ENCODE data around the gene ABCA13.

The ABCA13 gene

GRCh38 chr7:48300301-48300700 is 129.0 kb downstream of the ABCA13 start (continued):
- TF ChIP-seq ZNF18 (tag by site-specific recombination; IDR thresholded peaks at IDR 0.05), result no peak
- TF ChIP-seq AEBP2 (tag by site-specific recombination; IDR thresholded peaks at IDR 0.05; ENCODE audit: borderline replicate concordance), result no peak
- TF ChIP-seq HIC1 (tag by site-specific recombination; IDR thresholded peaks at IDR 0.05), result no peak
- TF ChIP-seq ZEB2 (tag by site-specific recombination; IDR thresholded peaks at IDR 0.05), result no peak
- TF ChIP-seq ZNF292 (tag by site-specific recombination; IDR thresholded peaks at IDR 0.05; ENCODE audit: borderline replicate concordance, low read depth), result no peak
- TF ChIP-seq PATZ1 (tag by site-specific recombination; IDR thresholded peaks at IDR 0.05), result no peak
- TF ChIP-seq ZNF610 (tag by site-specific recombination; IDR thresholded peaks at IDR 0.05; ENCODE audit: borderline replicate concordance), result no peak
- no peak for TF ChIP-seq ZNF274 (IDR thresholded peaks at IDR 0.05; ENCODE audit: low read length)
- no peak for TF ChIP-seq ZNF274 (tag by site-specific recombination; IDR thresholded peaks at IDR 0.05; ENCODE audit: borderline replicate concordance)
- TF ChIP-seq ZXDB (tag by site-specific recombination; IDR thresholded peaks at IDR 0.05), result no peak
- TF ChIP-seq KLF8 (tag by site-specific recombination; IDR thresholded peaks at IDR 0.05), result no peak
- no peak for TF ChIP-seq ZNF266 (tag by site-specific recombination; IDR thresholded peaks at IDR 0.05; ENCODE audit: low read depth)

- ChIA-PET POLR2A (no interaction called here), CTCF (interaction anchor here (0.7 to 1.5 kb wide), 3 partner anchors 8 to 701 kb away, joined by 3 to 5 read pairs (median 3); no protein-coding TSS in a partner anchor)
- no peak overlapping the region for H3K27ac ChIP-seq (ENCODE audit: extremely low read depth, low read depth, low read length)
- no peak overlapping the region for H3K4me3 ChIP-seq (ENCODE audit: low read depth, low read length)
- H3K9me3 ChIP-seq (ENCODE audit: control insufficient read depth, insufficient read depth, low read depth, low read length), result no peaks in the 10 kb centered on the region
- no peaks in the 10 kb centered on the region for H3K36me3 ChIP-seq (ENCODE audit: control insufficient read depth in 2 of 2, insufficient read depth in 1 of 2, low read length in 2 of 2)
- no peaks in the 10 kb centered on the region for H3K4me1 ChIP-seq (ENCODE audit: control insufficient read depth, insufficient read depth, low read length)
- TF ChIP-seq ZNF626 (tag by site-specific recombination; IDR thresholded peaks at IDR 0.05), result no peak
- TF ChIP-seq ZNF707 (tag by site-specific recombination; IDR thresholded peaks at IDR 0.05), result no peak
- no peak for TF ChIP-seq SP2 (tag by site-specific recombination; IDR thresholded peaks at IDR 0.05)
- TF ChIP-seq ZNF121 (tag by site-specific recombination; IDR thresholded peaks at IDR 0.05), result no peak
- no peak for TF ChIP-seq ZNF394 (tag by site-specific recombination; IDR thresholded peaks at IDR 0.05; ENCODE audit: borderline replicate concordance)
- no peak for TF ChIP-seq OSR2 (tag by site-specific recombination; IDR thresholded peaks at IDR 0.05)
- no peak for TF ChIP-seq ZNF37A (tag by site-specific recombination; IDR thresholded peaks at IDR 0.05)
- TF ChIP-seq ZNF140 (tag by site-specific recombination; IDR thresholded peaks at IDR 0.05), result no peak
- no peak for TF ChIP-seq ZNF280D (tag by site-specific recombination; IDR thresholded peaks at IDR 0.05)
- TF ChIP-seq MYNN (tag by site-specific recombination; IDR thresholded peaks at IDR 0.05; ENCODE audit: borderline replicate concordance), result no peak
- TF ChIP-seq ZIC2 (tag by site-specific recombination; IDR thresholded peaks at IDR 0.05), result no peak
- TF ChIP-seq ZNF76 (tag by site-specific recombination; IDR thresholded peaks at IDR 0.05; ENCODE audit: borderline replicate concordance, low read depth), result no peak
- TF ChIP-seq ZNF324 (tag by site-specific recombination; IDR thresholded peaks at IDR 0.05), result no peak
- no peak for TF ChIP-seq ZNF354C (tag by site-specific recombination; IDR thresholded peaks at IDR 0.05; ENCODE audit: borderline replicate concordance, low read depth)
- TF ChIP-seq TRIM28 (IDR thresholded peaks at IDR 0.05; ENCODE audit: borderline replicate concordance, low read length), result no peak
- no peak for TF ChIP-seq ZNF155 (tag by site-specific recombination; IDR thresholded peaks at IDR 0.05)
Observed at GRCh38 chr7:48301201-48301600, 129.9 kb downstream of the ABCA13 start.
